Right lobe of liver (tissue), 6 donors: ENCODE results near the gene COL28A1. TPM values are rescaled to one million over a fixed set of nuclear protein-coding genes. Genes with fewer than 3 reads are reported as not detected.

ENCODE experiments used
- ATAC-seq, 4 donors: fragments of 200-7000 bp; cut with Tn5 transposase; one replicate each; pipeline ENCODE4 v1.9.1; 2020; ENCODE audit warnings: mild to moderate bottlenecking in 4 of 4, moderate library complexity in 4 of 4
- DNase-seq, 3 donors: peaks; one replicate each; pipeline ENCODE4 v3.0.0-alpha.2; 2020
- H3K27ac ChIP-seq, 3 donors: fragments of 200-600 bp; one replicate each; pipeline ENCODE4 v1.8.0; 2022
- H3K27me3 ChIP-seq, 2 donors: fragments of 200-600 bp; one replicate each; pipeline ENCODE4 v1.8.0; 2022
- H3K36me3 ChIP-seq, 4 donors: fragments of 200-600 bp; sonication (generic) in 1 of 4; one replicate each; pipeline versions ENCODE4 v1.5.1 to v1.8.0; 2017 to 2022; ENCODE audit warnings: control low read depth in 1 of 4
- H3K4me1 ChIP-seq, 4 donors: fragments of 200-600 bp; sonication (generic) in 1 of 4; one replicate each; pipeline versions ENCODE4 v1.5.1 to v1.8.0; 2017 to 2022; ENCODE audit warnings: control low read depth in 1 of 4
- H3K4me3 ChIP-seq, 3 donors: fragments of 200-600 bp; one replicate each; pipeline ENCODE4 v1.8.0; 2022
- H3K9me3 ChIP-seq, 4 donors: fragments of 200-600 bp; sonication (generic) in 1 of 4; one replicate each; pipeline versions ENCODE4 v1.5.1 to v1.8.0; 2017 to 2022; ENCODE audit warnings: control low read depth in 1 of 4
- POLR2A ChIP-seq: fragments of 450-650 bp; IDR thresholded peaks from one replicate; pipeline ENCODE4 v1.6.1; 2017; ENCODE audit warnings: antibody characterized with exemption, mild to moderate bottlenecking
- WGBS: methylation state at CpG from one replicate; pipeline ENCODE4 v1.1.6; 2018; ENCODE audit warnings: low coverage, low lambda C conversion rate; ENCODE audit not compliant: insufficient coverage; ENCODE audit errors: missing lambda C conversion rate; 5-methylcytosine and 5-hydroxymethylcytosine counted together
- intact Hi-C, 2 donors: fragments of 100-400 bp; cut with DNase I; formaldehyde crosslinking; loops; one replicate each; pipeline versions ENCODE4 v1.11.2 to v1.14.1; 2022
- total RNA-seq, 6 experiments: library from RNA; depleted of rRNA in 2 of 6; stranded (reverse); fragments of >200 nt in 2 of 6; fragmentation: NEBNext Ultra II Directional in 3 of 6; extraction: Animal tissue kit (Norgen Biotek cat#: 25700) in 3 of 6; gene quantifications; one replicate each; pipeline versions ENCODE4 v1.1.0 to v1.2.4, GENCODE V29; 2016 to 2023
- TF ChIP-seq, protein P1 (sequence below), 4 donors: fragments of 200-600 bp in 3 of 4; fragments of 450-650 bp in 1 of 4; IDR thresholded peaks; one replicate each; pipeline versions ENCODE4 v1.5.1 to v1.8.0; 2016 to 2022; ENCODE audit warnings: antibody characterized with exemption in 4 of 4, mild to moderate bottlenecking in 2 of 4
- donor health status: DM: no; HTN: yes; CAD: no.
- donor health status: DM: no; HTN: no; CAD: no.
- donor health status: DM: no; HTN: no; CAD: no.
- donor health status: DM: no; HTN: yes; CAD: no.
- donor health status: DM: no; HTN: yes; CAD: no.

The COL28A1 gene
- total RNA-seq, 6 experiments from 2014 or later, result 0.07 to 0.51 (median 0.34) TPM; not detected in 2

DNA sequence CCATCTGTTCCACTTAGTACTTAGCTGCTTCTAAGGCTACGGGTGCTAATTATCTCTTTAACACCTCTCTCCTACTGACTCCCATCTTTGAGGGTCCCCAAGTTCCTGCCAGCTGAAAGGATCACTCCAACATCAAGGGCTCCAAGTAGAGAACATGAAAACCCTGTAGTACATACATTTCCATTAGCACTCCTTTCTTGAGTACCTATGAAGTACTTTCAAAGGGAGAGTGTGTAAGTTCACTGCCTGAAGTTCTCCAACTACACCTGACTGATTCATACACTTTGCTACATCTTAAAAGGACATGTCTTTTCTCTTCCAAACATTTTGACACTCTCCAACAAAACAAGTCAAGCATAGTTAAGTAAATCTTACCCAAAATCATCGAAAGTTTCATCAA lies 113.8 kb downstream of the COL28A1 start:
- 16% methylated on average over 2 of the region's 2 CpGs for WGBS
- intact Hi-C loops, result no loop called here

DNA sequence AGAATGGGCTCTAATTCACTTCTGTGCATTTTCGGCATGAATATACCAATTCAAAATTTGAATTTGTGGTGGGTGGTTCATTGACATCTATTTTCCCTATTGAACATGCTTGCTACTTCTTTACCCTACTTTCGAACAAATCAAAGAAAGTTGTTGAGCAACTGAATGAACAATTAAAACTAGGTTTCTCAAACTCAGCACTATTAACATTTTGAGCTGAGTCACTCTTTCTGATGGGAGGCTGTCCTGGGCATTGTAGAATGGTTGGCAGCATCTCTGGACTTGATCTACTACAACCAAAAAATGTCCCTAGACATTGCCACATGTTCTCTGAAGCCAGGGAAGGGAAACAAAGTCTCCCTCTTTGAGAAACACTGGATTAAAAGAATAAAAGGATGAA lies 116.7 kb downstream of the COL28A1 start:
- no peak for ATAC-seq
- Histone ChIP-seq H3K4me1 (no peaks in the 10 kb centered on the region), H3K4me3 (no peak overlapping the region), H3K36me3 (no peaks in the 10 kb centered on the region), H3K27ac (no peak overlapping the region), H3K27me3 (no peaks in the 10 kb centered on the region), H3K9me3 (no peaks in the 10 kb centered on the region)
- TF ChIP-seq, protein P1, sequence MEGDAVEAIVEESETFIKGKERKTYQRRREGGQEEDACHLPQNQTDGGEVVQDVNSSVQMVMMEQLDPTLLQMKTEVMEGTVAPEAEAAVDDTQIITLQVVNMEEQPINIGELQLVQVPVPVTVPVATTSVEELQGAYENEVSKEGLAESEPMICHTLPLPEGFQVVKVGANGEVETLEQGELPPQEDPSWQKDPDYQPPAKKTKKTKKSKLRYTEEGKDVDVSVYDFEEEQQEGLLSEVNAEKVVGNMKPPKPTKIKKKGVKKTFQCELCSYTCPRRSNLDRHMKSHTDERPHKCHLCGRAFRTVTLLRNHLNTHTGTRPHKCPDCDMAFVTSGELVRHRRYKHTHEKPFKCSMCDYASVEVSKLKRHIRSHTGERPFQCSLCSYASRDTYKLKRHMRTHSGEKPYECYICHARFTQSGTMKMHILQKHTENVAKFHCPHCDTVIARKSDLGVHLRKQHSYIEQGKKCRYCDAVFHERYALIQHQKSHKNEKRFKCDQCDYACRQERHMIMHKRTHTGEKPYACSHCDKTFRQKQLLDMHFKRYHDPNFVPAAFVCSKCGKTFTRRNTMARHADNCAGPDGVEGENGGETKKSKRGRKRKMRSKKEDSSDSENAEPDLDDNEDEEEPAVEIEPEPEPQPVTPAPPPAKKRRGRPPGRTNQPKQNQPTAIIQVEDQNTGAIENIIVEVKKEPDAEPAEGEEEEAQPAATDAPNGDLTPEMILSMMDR (IDR thresholded peaks at IDR 0.05), result no peak
- no peak for TF ChIP-seq POLR2A
- WGBS, result 59% methylated on average over 2 of the region's 2 CpGs
- no peak for DNase-seq
- intact Hi-C loops, result no loop called here

More for the DNA sequence above, 113.8 kb downstream of the COL28A1 start:
- DNase-seq (no peak), ATAC-seq (no peak)
- Histone ChIP-seq H3K9me3 (no peaks in the 10 kb centered on the region), H3K4me3 (no peak overlapping the region), H3K27me3 (no peaks in the 10 kb centered on the region), H3K36me3 (no peaks in the 10 kb centered on the region), H3K27ac (no peak overlapping the region), H3K4me1 (no peaks in the 10 kb centered on the region)
- no peak for TF ChIP-seq POLR2A
- TF ChIP-seq, protein P1 (IDR thresholded peaks at IDR 0.05), result no peak

DNA sequence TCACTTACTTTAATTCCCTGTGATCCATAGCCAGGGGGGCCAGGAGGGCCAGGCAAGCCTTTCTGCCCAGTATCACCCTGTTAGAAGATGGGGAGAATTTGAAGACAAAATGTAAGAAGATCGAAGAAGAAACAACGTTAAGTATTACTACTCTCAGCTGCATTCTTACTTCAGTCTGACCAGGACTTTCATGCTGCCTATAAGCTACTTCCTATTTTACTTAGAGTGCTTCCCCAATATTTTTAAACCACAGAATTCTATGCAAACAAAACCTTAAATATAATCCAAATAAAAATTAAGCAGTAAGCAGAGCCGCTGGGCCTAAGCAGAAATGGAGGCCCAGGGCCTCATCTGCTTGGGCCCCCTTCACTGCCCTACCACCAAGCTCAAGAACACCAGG lies 117.8 kb downstream of the COL28A1 start:
- WGBS, result 73% methylated on average over 3 of the region's 3 CpGs
- no peak for ATAC-seq
- H3K36me3 ChIP-seq, result no peaks in the 10 kb centered on the region

DNA sequence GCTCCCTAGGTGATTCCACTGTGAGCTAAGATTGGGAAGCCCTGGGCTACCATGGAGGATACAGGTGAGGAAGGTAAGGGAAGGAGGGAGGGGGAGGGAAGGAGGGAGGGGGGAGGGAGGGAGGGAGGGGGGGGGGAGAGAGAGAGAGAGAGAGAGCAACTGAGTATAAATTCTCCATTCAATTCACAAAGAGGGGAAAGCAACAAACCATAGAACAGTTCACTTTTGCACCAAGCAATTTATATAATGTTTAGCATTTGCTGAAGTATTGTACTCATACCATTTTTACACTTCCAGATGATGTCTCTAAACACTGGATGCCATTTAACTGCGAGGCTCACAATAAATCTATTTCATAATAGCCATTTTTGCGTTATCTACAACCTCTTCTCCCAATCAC lies 118.3 kb downstream of the COL28A1 start:
- WGBS, result 49% methylated on average over 2 of the region's 2 CpGs
- Histone ChIP-seq H3K9me3 (no peaks in the 10 kb centered on the region), H3K4me3 (no peak overlapping the region), H3K4me1 (no peaks in the 10 kb centered on the region), H3K36me3 (no peaks in the 10 kb centered on the region), H3K27me3 (no peaks in the 10 kb centered on the region), H3K27ac (no peak overlapping the region)
- TF ChIP-seq, protein P1 (IDR thresholded peaks at IDR 0.05), result no peak
- no peak for TF ChIP-seq POLR2A
- DNase-seq (no peak), ATAC-seq (no peak)
- intact Hi-C loops, result no loop called here

More for the DNA sequence above, 117.8 kb downstream of the COL28A1 start:
- no peaks in the 10 kb centered on the region for H3K27me3 ChIP-seq
- no peak for TF ChIP-seq POLR2A
- TF ChIP-seq, protein P1 (IDR thresholded peaks at IDR 0.05), result no peak
- H3K4me3 ChIP-seq, result no peak overlapping the region
- no peak for DNase-seq
- intact Hi-C loops, result no loop called here
- H3K27ac ChIP-seq, result no peak overlapping the region
- H3K4me1 ChIP-seq, result no peaks in the 10 kb centered on the region
- no peaks in the 10 kb centered on the region for H3K9me3 ChIP-seq
